Effector memory CD4-positive, alpha-beta T cell (primary cell): Measurements from ENCODE around the gene B3GALT5.

Experiments
- DNase-seq, 3 donors: peaks; one replicate each; pipeline ENCODE4 v3.0.0-alpha.2; 2020
- H3K27ac ChIP-seq: 2 replicates; pipeline ENCODE4 v1.7.0; 2013; ENCODE audit warnings: mild to moderate bottlenecking, low read length, moderate library complexity; ENCODE audit not compliant: insufficient read depth, poor library complexity, severe bottlenecking
- H3K27me3 ChIP-seq: replicated peaks from 2 replicates; pipeline ENCODE4 v1.7.0; 2013; ENCODE audit warnings: mild to moderate bottlenecking, low read length; ENCODE audit not compliant: insufficient read depth, control insufficient read depth, poor library complexity, severe bottlenecking
- H3K36me3 ChIP-seq: 2 replicates; pipeline ENCODE4 v1.7.0; 2013; ENCODE audit warnings: mild to moderate bottlenecking, low read length, moderate library complexity; ENCODE audit not compliant: control insufficient read depth, insufficient read depth
- H3K4me1 ChIP-seq: 2 replicates; pipeline ENCODE4 v1.7.0; 2013; ENCODE audit warnings: low read length, mild to moderate bottlenecking; ENCODE audit not compliant: control insufficient read depth, insufficient read depth, poor library complexity, severe bottlenecking
- H3K4me3 ChIP-seq: 2 replicates; pipeline ENCODE4 v1.7.0; 2013; ENCODE audit warnings: low read length, low read depth, mild to moderate bottlenecking; ENCODE audit not compliant: insufficient read depth, poor library complexity, severe bottlenecking
- H3K9me3 ChIP-seq: 2 replicates; pipeline ENCODE4 v1.7.0; 2013; ENCODE audit warnings: mild to moderate bottlenecking, low read length, moderate library complexity; ENCODE audit not compliant: control insufficient read depth

Gene B3GALT5

GRCh38 chr21:39657091-39657689 lies 44.5 kb downstream of the B3GALT5 start:
- no peaks in the 10 kb centered on the region for H3K36me3 ChIP-seq
- no peak for DNase-seq
- no peak overlapping the region for H3K4me3 ChIP-seq
- peaks cover 4% of the 10 kb centered on the region for H3K9me3 ChIP-seq
- no peaks in the 10 kb centered on the region for H3K27me3 ChIP-seq
- no peaks in the 10 kb centered on the region for H3K4me1 ChIP-seq
- no peak overlapping the region for H3K27ac ChIP-seq

GRCh38 chr21:39658066-39658465 lies 45.3 kb downstream of the B3GALT5 start:
- Histone ChIP-seq H3K36me3 (no peaks in the 10 kb centered on the region), H3K4me1 (no peaks in the 10 kb centered on the region), H3K9me3 (peaks cover 4% of the 10 kb centered on the region), H3K27me3 (no peaks in the 10 kb centered on the region), H3K27ac (no peak overlapping the region), H3K4me3 (no peak overlapping the region)
- DNase-seq: no peak

- Histone ChIP-seq H3K27me3 (no peaks in the 10 kb centered on the region), H3K36me3 (no peaks in the 10 kb centered on the region), H3K9me3 (no peaks in the 10 kb centered on the region), H3K4me3 (no peak overlapping the region), H3K4me1 (no peaks in the 10 kb centered on the region), H3K27ac (no peak overlapping the region)
- DNase-seq: no peak
Observed at GRCh38 chr21:39659070-39659815, 46.5 kb downstream of the B3GALT5 start.

GRCh38 chr21:39660191-39660980 lies 47.6 kb downstream of the B3GALT5 start:
- no peak overlapping the region for H3K27ac ChIP-seq
- no peaks in the 10 kb centered on the region for H3K27me3 ChIP-seq
- H3K4me3 ChIP-seq: no peak overlapping the region
- no peaks in the 10 kb centered on the region for H3K9me3 ChIP-seq
- no peak for DNase-seq
- no peaks in the 10 kb centered on the region for H3K36me3 ChIP-seq
- H3K4me1 ChIP-seq: no peaks in the 10 kb centered on the region

- H3K27me3 ChIP-seq: no peaks in the 10 kb centered on the region
- DNase-seq: no peak
- no peak overlapping the region for H3K4me3 ChIP-seq
- H3K27ac ChIP-seq: no peak overlapping the region
- H3K4me1 ChIP-seq: no peaks in the 10 kb centered on the region
- H3K36me3 ChIP-seq: no peaks in the 10 kb centered on the region
- H3K9me3 ChIP-seq: no peaks in the 10 kb centered on the region
Observed at GRCh38 chr21:39661121-39661520, 48.4 kb downstream of the B3GALT5 start.

- no peak overlapping the region for H3K27ac ChIP-seq
- no peaks in the 10 kb centered on the region for H3K4me1 ChIP-seq
- no peaks in the 10 kb centered on the region for H3K36me3 ChIP-seq
- no peak for DNase-seq
- H3K4me3 ChIP-seq: no peak overlapping the region
- H3K27me3 ChIP-seq: no peaks in the 10 kb centered on the region
- H3K9me3 ChIP-seq: no peaks in the 10 kb centered on the region
Observed at GRCh38 chr21:39661740-39662139, 49.0 kb downstream of the B3GALT5 start.

- Histone ChIP-seq H3K9me3 (no peaks in the 10 kb centered on the region), H3K27me3 (no peaks in the 10 kb centered on the region), H3K4me1 (no peaks in the 10 kb centered on the region), H3K4me3 (no peak overlapping the region), H3K27ac (no peak overlapping the region), H3K36me3 (no peaks in the 10 kb centered on the region)
- DNase-seq: no peak
Observed at GRCh38 chr21:39662411-39662953, 49.7 kb downstream of the B3GALT5 start.

GRCh38 chr21:39663066-39663465 lies 50.3 kb downstream of the B3GALT5 start:
- Histone ChIP-seq H3K9me3 (no peaks in the 10 kb centered on the region), H3K4me3 (no peak overlapping the region), H3K4me1 (no peaks in the 10 kb centered on the region), H3K27ac (no peak overlapping the region), H3K27me3 (no peaks in the 10 kb centered on the region), H3K36me3 (no peaks in the 10 kb centered on the region)
- no peak for DNase-seq

- no peak overlapping the region for H3K4me3 ChIP-seq
- no peak for DNase-seq
- H3K4me1 ChIP-seq: no peaks in the 10 kb centered on the region
- no peak overlapping the region for H3K27ac ChIP-seq
- no peaks in the 10 kb centered on the region for H3K36me3 ChIP-seq
- no peaks in the 10 kb centered on the region for H3K27me3 ChIP-seq
- no peaks in the 10 kb centered on the region for H3K9me3 ChIP-seq
Observed at GRCh38 chr21:39663742-39664492, 51.2 kb downstream of the B3GALT5 start.
